GM18499 (cell line): Measurements from ENCODE around the gene TRDN.
A peak's percentile ranks its signal among the peaks of the same experiment; 100 is the strongest.
"Not testable (repeated sequence)": the region's sequence is repeated elsewhere in the genome, so short reads cannot be mapped to it uniquely, and the experiment has no call there.

Experiments
- ATAC-seq: cut with Tn5 transposase; IDR thresholded peaks from one replicate; pipeline ENCODE4 v1.9.1; 2021; ENCODE audit warnings: moderate number of reproducible peaks; ENCODE audit not compliant: insufficient read depth, unreplicated experiment

TRDN gene

GRCh38 chr6:123635144-123635543 lies 1.6 kb downstream of the TRDN start:
- ATAC-seq, result no peak

- ATAC-seq, result no peak
Measured at GRCh38 chr6:123632641-123633040, 4.1 kb downstream of the TRDN start.

GRCh38 chr6:123629258-123629941 lies 7.3 kb downstream of the TRDN start:
- no peak for ATAC-seq

- ATAC-seq, result no peak
Measured at GRCh38 chr6:123625696-123626095, 11.1 kb downstream of the TRDN start.

- ATAC-seq, result no peak
Measured at GRCh38 chr6:123622780-123623179, 14.0 kb downstream of the TRDN start.

- no peak for ATAC-seq
Measured at GRCh38 chr6:123619156-123619555, 17.6 kb downstream of the TRDN start.

GRCh38 chr6:123616942-123617341 lies 19.8 kb downstream of the TRDN start:
- ATAC-seq, result no peak

- ATAC-seq, result no peak
Measured at GRCh38 chr6:123616016-123616415, 20.7 kb downstream of the TRDN start.

- no peak for ATAC-seq
Measured at GRCh38 chr6:123610779-123611178, 26.0 kb downstream of the TRDN start.

- ATAC-seq, result no peak
Measured at GRCh38 chr6:123604067-123604466, 32.7 kb downstream of the TRDN start.

GRCh38 chr6:123598011-123598410 lies 38.7 kb downstream of the TRDN start:
- peak; percentile 50 for ATAC-seq

GRCh38 chr6:123594776-123595175 lies 42.0 kb downstream of the TRDN start:
- no peak for ATAC-seq

- no peak for ATAC-seq
Measured at GRCh38 chr6:123592426-123592825, 44.3 kb downstream of the TRDN start.

- no peak for ATAC-seq
Measured at GRCh38 chr6:123589973-123590372, 46.8 kb downstream of the TRDN start.

- no peak for ATAC-seq
Measured at GRCh38 chr6:123589317-123589716, 47.4 kb downstream of the TRDN start.

- no peak for ATAC-seq
Measured at GRCh38 chr6:123588546-123588895, 48.2 kb downstream of the TRDN start.

- no peak for ATAC-seq
Measured at GRCh38 chr6:123587838-123588545, 48.8 kb downstream of the TRDN start.

GRCh38 chr6:123587407-123587806 lies 49.3 kb downstream of the TRDN start:
- not testable (repeated sequence) for ATAC-seq

GRCh38 chr6:123580331-123580730 lies 56.4 kb downstream of the TRDN start:
- no peak for ATAC-seq

GRCh38 chr6:123575188-123575587 lies 61.6 kb downstream of the TRDN start:
- no peak for ATAC-seq

GRCh38 chr6:123570813-123571684 lies 65.7 kb downstream of the TRDN start:
- ATAC-seq, result no peak
